ENCODE data around the gene CEBPA.

Gene CEBPA

DNA sequence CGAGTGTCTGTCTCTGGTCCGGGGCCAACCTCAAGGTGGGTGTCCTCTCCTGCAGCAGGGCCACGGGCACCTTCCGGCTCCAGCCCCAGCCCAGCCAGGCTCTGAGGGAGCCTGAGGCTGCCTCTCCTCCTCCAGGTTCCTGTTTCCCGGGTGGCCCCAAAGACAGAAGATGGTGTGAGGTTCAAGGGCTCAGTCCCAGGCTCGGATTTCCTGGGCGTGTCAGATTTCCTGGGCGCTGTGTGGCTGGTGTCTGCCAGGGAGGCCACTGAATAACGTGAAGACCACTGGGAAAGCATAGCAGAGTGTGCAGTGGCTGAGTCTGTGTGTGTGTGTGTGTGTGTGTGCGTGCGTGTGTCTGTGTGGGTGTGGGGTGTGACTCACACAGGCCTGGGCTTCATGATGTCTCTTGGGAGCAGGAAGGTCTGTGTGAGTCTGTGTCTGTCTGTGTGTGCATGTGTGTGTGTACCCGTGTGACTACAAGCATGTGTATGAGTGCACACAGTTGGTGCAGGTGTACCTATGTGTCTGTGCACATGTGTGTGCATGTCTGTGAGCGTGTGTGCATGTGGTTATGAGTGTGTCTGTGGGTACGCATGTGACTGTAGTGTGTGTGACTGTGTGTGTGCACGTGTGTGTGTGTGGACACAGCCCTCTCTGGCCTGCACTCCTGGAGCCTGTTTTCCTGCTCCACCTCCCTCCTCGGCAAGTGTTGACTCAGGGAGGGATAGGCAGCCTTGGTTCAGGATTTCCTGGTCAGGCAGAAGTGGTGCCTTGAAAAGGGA is 28.3 kb downstream of the CEBPA start:
- no peak for DNase-seq (ENCODE audit: extremely low spot score)
- POLR2A ChIA-PET: interaction anchor here (1.2 kb wide), 1 partner anchor 29 kb away, joined by 3 read pairs; the partner anchor contains the start of gene CEBPA
- CTCF ChIA-PET: no interaction called here

DNA sequence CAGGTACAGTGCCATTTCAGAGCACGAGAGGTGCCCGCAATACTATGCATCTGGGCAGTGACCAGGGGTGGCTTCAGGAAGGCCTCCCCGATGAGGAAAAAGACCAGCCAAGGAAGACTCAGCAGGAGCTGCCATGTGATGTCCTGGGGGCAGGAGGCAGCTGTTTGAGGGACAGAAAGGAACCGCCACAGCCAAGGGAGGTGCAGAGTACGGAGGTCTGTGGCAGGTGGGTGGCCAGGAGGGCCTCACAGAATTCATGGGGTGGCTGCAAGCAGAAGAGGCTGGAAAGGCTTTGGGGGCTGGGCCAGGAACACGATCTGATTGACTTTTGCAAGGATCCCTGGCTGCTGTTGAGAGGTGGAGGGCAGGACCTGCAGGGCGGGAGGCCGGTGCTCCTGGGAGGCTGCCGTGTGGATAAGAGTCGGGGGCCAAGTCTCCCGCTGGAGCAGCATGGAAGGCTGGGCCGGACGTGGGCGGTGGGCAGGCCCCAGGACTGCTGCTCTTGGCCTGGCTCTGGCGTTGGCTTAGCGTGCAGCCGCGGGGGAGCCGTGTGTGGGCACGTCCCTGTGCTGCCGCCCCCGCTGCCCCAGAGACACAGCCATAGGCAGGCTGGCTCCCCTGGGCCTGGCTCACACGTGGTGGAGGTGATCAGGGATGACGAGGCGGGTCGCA is 29.1 kb downstream of the CEBPA start:
- TF ChIP-seq FOXA1 (IDR thresholded peaks at IDR 0.05): no peak
- no peak for TF ChIP-seq NFRKB (IDR thresholded peaks at IDR 0.05)
- TF ChIP-seq HDGF (IDR thresholded peaks at IDR 0.05; ENCODE audit: borderline replicate concordance): no peak
- no peak for TF ChIP-seq FOXM1 (IDR thresholded peaks at IDR 0.05; ENCODE audit: borderline replicate concordance)
- TF ChIP-seq FOXK2 (IDR thresholded peaks at IDR 0.05): no peak
- no peak for TF ChIP-seq BHLHE40 (IDR thresholded peaks at IDR 0.05; ENCODE audit: borderline replicate concordance)
- ChIA-PET CTCF (no interaction called here), POLR2A (no interaction called here)
- no peak for DNase-seq (ENCODE audit: extremely low spot score)

More for the DNA sequence above, 28.3 kb downstream of the CEBPA start:
- TF ChIP-seq FOXA1 (IDR thresholded peaks at IDR 0.05): no peak
- no peak for TF ChIP-seq SUZ12 (IDR thresholded peaks at IDR 0.05)
- TF ChIP-seq LEF1 (IDR thresholded peaks at IDR 0.05; ENCODE audit: borderline replicate concordance): no peak
- TF ChIP-seq, protein P1, sequence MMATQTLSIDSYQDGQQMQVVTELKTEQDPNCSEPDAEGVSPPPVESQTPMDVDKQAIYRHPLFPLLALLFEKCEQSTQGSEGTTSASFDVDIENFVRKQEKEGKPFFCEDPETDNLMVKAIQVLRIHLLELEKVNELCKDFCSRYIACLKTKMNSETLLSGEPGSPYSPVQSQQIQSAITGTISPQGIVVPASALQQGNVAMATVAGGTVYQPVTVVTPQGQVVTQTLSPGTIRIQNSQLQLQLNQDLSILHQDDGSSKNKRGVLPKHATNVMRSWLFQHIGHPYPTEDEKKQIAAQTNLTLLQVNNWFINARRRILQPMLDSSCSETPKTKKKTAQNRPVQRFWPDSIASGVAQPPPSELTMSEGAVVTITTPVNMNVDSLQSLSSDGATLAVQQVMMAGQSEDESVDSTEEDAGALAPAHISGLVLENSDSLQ (IDR thresholded peaks at IDR 0.05): no peak

DNA sequence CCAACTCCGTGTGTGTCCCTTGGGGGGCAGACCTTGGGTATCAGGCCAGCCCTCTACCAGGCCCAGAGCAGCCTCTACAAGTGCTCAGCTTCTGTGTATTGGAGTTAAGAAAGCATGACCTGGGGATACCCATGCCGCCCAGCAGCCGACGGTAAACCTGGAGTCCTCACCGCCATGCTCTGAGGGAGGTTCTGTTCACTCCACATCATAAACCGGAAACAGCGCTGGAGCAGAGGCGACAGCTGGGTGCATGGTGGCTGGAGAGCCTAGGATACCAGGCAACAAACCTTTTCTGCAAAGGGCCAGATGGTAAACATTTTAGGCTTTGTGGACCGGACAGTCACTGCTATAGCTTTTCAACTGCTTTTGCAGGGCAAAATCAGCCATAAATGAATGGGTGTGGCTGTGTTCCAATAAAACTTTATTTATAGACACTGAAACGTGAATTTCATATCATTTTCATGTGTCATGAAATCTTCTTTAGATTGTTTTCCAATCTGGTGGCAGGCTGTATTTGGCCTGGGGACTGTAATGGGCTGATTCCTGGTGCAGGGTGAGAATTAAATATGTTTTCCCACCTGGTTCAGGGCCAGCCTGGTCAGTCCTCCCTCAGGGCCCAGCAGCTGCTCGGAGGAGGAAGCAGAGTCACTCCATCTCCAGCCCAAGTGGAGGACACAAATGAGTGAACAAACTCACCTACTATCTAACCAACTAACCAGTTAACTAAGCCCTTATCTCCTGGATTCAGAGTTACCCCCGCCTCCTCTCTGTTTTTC is 30.9 kb downstream of the CEBPA start:
- DNase-seq (ENCODE audit: extremely low spot score): no peak
- CTCF ChIA-PET: interaction anchor here (0.6 kb wide), 1 partner anchor 133 kb away, joined by 3 read pairs; no protein-coding TSS in a partner anchor
- POLR2A ChIA-PET: no interaction called here
- no peak for TF ChIP-seq ARNT (IDR thresholded peaks at IDR 0.05)
- no peak for TF ChIP-seq LEF1 (IDR thresholded peaks at IDR 0.05; ENCODE audit: borderline replicate concordance)
- TF ChIP-seq ELF4 (IDR thresholded peaks at IDR 0.05): no peak
- no peak for TF ChIP-seq L3MBTL2 (conservative IDR thresholded peaks at IDR 0.05)
- no peak for TF ChIP-seq FOXA1 (IDR thresholded peaks at IDR 0.05)
- no peak for TF ChIP-seq BHLHE40 (IDR thresholded peaks at IDR 0.05; ENCODE audit: borderline replicate concordance)
- TF ChIP-seq, protein P1 (IDR thresholded peaks at IDR 0.05): no peak
- no peak for TF ChIP-seq SP1 (IDR thresholded peaks at IDR 0.05)
- no peak for TF ChIP-seq CTBP1 (IDR thresholded peaks at IDR 0.05; ENCODE audit: borderline replicate concordance)
- TF ChIP-seq SUZ12 (IDR thresholded peaks at IDR 0.05): no peak
- TF ChIP-seq HDGF (IDR thresholded peaks at IDR 0.05; ENCODE audit: borderline replicate concordance): no peak
- no peak for TF ChIP-seq FOXK2 (IDR thresholded peaks at IDR 0.05)
- no peak for TF ChIP-seq TARDBP (IDR thresholded peaks at IDR 0.05)
- no peak for TF ChIP-seq ZNF384 (IDR thresholded peaks at IDR 0.05)
- TF ChIP-seq FOXM1 (IDR thresholded peaks at IDR 0.05; ENCODE audit: borderline replicate concordance): no peak
- no peak for TF ChIP-seq NFRKB (IDR thresholded peaks at IDR 0.05)

DNA sequence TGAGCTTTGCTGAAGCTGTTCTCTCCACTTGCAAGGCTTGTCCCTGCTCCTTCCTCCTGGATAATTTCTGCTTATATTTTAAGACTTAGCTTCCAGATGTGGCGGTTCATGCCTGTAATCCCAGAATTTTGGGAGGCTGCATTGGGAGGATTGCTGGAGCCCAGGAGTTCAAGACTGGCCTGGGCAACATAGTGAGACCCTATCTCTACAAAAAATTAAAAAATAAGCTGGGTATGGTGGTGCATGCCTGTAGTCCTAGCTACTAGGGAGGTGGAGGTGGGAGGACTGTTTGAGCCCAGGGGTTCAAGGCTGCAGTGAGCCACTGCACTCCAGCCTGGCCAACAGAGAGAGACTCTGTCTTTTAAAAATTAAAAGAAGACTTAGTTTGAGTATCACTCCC is 31.6 kb downstream of the CEBPA start:
- ChIA-PET CTCF (interaction anchor here (0.6 kb wide), 1 partner anchor 133 kb away, joined by 3 read pairs; no protein-coding TSS in a partner anchor), POLR2A (interaction anchor here (0.6 kb wide), 1 partner anchor 71 kb away, joined by 4 read pairs; no protein-coding TSS in a partner anchor)
- no peak for TF ChIP-seq HDGF (IDR thresholded peaks at IDR 0.05; ENCODE audit: borderline replicate concordance)
- TF ChIP-seq FOXA1 (IDR thresholded peaks at IDR 0.05): no peak
- TF ChIP-seq, protein P1 (IDR thresholded peaks at IDR 0.05): no peak
- TF ChIP-seq BHLHE40 (IDR thresholded peaks at IDR 0.05; ENCODE audit: borderline replicate concordance): no peak
- no peak for TF ChIP-seq SP1 (IDR thresholded peaks at IDR 0.05)
- no peak for TF ChIP-seq CTBP1 (IDR thresholded peaks at IDR 0.05; ENCODE audit: borderline replicate concordance)
- no peak for TF ChIP-seq LEF1 (IDR thresholded peaks at IDR 0.05; ENCODE audit: borderline replicate concordance)
- no peak for TF ChIP-seq ZNF384 (IDR thresholded peaks at IDR 0.05)
- DNase-seq (ENCODE audit: extremely low spot score): no peak

DNA sequence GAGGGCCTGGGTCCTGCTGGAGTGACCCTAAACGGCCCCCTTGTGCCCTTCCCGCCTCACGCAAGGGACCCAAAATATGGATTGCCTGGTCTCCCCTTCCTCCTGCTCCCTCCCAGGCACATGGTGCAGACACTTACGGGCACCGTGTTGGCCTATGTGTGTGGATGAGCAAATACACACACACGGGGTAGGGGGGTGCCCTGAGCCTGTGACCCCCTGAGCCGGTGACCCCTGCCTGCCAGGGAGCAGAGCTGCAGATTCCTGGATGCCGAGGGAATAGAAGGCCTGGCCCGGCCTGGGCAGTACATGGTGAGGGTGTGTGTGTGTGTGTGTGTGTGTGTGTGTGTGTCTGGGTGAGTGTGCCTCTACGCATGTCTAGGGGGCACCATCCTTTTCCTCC is 33.3 kb downstream of the CEBPA start:
- no peak for DNase-seq (ENCODE audit: extremely low spot score)
- TF ChIP-seq SP1 (IDR thresholded peaks at IDR 0.05) (no peak), NFRKB (IDR thresholded peaks at IDR 0.05) (no peak), CTBP1 (IDR thresholded peaks at IDR 0.05; ENCODE audit: borderline replicate concordance) (no peak), FOXM1 (IDR thresholded peaks at IDR 0.05; ENCODE audit: borderline replicate concordance) (no peak), ARNT (IDR thresholded peaks at IDR 0.05) (no peak), ELF4 (IDR thresholded peaks at IDR 0.05) (no peak), BHLHE40 (IDR thresholded peaks at IDR 0.05; ENCODE audit: borderline replicate concordance) (no peak), TARDBP (IDR thresholded peaks at IDR 0.05) (no peak), FOXK2 (IDR thresholded peaks at IDR 0.05) (no peak), L3MBTL2 (conservative IDR thresholded peaks at IDR 0.05) (no peak), FOXA1 (IDR thresholded peaks at IDR 0.05) (no peak)
- TF ChIP-seq, protein P1 (IDR thresholded peaks at IDR 0.05): no peak
- POLR2A ChIA-PET: no interaction called here
- CTCF ChIA-PET: no interaction called here
